ENCODE data around the gene C6orf89.

Gene C6orf89

GRCh38 chr6:36885461-36886401, at the start of gene C6orf89:
C6orf89 (plus strand) TSS chr6:36885952; CDS start chr6:36899445, 13,493 bp downstream.
- DNase-seq, result peak; percentile 58 to 99 (median 96)

DNA sequence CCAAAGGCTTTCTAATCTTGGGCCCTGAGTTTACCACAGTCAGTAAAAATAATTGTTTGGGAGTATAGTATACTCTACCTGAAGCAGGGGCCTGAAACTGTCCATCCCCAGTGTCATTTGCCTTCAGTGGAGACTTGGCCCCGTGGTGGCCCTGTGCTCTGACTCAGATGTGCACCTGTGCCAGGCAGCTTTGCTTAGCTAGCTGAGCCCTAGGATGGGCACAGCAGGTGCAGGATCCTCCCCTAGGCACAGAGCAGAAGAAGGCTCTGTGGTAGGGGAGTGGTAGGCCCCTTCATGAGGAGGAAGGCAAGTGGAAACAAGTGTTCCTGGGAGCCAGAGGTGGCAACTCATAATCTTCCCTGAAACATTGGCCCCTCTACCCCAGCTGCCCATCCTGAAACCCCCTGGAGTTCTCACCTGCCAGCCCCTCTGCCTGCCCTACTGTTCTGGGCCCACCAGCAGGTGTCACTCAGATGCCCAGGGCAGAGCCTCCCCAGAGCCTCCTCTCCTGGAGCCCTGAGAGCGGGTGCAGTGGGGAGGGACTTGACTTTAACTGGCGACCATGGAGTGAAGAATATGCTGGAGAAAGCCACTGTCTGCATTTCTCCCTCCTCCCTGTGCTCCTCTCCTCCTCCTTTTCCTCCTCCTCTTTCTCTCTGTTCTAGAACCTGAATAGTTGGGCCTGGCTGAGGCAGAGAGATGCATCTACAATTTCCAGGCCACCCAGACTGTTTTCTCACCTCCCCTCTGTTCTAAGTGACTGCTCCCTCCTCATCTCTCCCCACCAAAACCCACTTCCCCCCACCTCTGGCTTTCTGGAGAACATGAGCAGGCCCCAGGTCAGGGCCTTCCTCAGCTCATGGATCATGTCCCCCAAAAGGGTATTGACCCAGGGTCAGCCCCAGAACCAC, 49.4 kb upstream of the C6orf89 start:
- DNase-seq, result peak in 1 of 51 donors; percentile 49

DNA sequence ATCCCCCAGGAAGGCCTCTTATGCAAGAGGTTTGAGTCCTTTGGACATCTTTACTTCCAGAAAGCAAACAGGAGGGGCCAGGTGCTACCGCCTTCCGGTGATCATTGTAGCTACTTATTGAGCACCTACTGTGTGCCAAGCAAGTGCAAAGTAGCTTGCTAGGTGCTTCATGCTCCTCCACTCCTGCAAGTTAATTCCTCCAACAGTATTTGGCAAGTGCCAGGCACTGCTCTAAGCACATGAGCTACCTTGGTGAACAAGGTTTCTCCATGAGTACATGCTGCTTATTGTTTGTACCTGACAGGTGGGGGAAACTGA, 48.8 kb upstream of the C6orf89 start:
- DNase-seq, result no peak

DNA sequence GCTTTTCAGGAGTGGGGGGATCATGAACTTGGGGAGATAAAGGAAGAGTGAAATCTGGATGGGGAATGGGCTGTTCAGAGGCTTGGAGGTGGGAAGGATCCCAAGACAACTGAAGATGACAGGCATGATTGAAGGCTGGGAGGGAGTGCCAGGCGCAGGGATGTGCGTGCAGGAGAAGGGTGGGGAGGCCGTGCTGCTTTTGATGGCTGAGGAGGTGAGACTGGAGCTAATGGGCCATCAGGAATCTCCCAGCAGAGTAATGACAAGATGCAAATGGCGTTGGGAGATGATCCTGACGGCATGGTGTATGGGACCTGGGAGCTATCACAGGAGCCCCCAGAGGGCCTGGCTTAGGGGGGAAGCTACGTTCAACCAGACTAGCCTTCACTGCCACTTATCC, 48.1 kb upstream of the C6orf89 start:
- no peak for DNase-seq

DNA sequence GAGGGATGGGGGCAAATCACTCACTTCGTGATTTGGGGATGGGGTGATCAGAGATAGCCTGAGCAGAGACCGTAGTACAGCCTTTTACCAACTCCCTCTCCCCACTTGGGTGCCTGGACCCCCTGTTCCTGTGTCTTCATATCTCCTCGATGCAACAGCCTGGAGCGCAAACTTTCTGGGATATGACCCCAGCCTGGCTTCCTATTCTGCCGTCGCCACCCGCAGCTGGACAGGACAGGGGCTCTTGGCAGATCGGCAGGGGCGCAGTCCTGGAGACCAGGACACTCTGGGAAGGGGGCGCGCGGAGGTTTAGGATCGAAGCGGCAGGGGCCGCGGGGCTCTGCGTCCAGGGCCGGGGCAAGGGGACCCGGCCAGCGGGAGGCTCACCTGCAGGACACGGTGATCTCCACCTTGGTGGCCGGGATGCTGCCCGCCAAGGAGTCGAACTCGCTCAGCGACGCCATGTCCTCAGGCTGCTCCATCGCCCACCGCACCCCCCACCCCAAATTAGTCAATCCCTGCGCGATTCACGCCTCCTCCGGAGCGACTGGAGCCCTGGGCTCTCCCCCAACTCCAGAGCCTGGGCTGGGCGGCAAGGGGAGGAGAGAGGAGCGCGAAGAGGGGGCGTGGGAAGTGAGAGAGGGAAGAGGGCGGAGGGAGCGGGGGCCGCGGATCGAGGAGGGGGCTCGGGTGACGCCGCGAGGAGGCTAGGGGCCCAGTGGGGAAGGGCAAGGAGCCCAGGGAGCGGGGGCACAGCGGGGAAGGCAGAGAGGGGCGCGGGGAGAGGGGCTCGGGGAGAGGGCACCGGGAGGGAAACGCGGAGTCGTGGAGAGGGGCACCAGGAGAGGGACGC, 46.6 kb upstream of the C6orf89 start, which contains the start of gene CPNE5:
Gene CPNE5, minus strand, starts transcription at position 549 of the 853 bp plus-strand sequence. Its CDS starts 67 bp downstream, at position 482.
- DNase-seq, result peak in 10 of 51 donors; percentile 12 to 56 (median 26)

DNA sequence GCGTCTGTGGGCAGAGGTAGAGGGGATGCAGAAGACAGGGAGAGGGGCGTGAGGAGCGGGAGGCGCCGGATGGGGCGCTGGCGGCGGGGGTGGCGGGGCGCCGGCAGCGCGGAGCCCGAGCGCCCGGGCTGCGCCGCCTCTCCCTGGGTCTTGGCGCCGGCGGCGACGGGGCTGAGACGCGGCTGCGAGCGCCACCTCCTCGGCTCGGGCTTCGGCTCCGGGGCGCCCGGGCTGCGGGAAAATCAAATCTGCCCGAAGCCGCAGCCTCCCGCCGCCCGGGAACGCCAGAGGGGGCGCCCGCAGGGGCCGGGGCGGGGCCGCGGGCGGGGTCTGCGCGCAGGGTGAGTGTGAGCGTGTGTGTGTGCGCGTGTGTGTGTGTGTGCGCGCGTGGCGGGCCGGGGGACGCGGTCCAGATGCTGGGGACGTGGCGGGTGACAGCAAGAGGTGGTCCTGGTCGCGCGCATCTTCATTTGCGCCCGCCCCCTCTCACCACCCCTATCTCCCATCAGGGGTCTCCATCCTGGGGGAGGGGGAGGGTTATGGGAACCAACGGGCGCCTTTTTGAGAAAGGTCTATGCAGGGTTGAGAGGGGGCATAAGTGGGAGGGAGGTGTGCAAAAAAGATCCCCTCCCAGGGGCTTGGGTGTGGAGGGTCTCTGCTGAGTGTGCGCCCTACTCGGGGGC, 45.9 kb upstream of the C6orf89 start:
- DNase-seq, result peak in 19 of 51 donors; percentile 15 to 68 (median 32)

DNA sequence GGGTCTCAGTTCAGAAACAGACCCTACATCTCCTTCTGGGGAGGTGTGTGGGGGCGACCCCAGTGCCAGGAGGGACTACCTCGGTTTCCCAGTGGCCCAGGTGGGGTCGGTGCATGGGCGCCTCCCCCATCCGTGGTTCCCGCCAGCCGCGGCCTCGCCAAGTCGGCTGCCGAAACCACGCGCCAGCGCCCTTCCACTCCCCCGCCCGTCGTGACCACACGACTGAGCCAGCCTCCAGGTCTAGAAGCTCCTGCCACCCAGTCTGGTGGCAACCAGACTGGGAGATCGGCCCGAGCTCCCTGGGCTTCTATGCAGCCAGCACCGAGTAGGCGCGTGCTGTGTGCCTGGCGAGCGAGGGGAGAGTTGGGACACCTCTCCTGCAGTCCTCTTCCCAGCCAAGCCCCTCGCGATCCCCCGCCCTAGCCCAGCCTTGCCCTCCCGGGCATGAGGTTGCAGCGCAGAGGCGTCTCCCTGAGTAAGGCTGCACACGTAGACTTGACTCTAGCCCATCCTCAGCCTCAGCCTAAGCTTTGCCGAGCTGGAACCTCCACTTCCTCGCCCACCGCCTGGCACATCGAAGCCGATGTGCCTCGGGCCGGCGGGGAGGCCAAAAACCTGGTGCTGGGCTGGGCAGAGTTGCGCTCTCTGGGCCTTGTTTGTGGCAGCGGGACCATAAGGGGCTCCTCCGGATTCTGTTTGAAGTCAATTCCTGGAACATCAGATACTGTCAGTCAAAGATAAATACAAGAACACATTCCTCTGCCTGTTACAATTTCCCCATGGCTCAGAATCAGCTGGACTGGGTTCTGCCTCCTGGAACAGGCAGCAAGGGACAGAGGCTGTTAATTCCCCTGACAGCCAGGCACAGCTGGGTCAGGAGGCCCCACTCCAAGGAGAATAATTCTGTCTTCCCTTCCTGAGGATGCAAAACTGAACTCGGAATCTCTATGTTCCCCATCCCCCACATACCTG, 45.0 kb upstream of the C6orf89 start:
- DNase-seq, result peak in 7 of 51 donors; percentile 9 to 74 (median 27)

GRCh38 chr6:36841756-36842155, 44.0 kb upstream of the C6orf89 start:
- no peak for DNase-seq

- no peak for DNase-seq
Observed at GRCh38 chr6:36843170-36843569, 42.6 kb upstream of the C6orf89 start.

DNA sequence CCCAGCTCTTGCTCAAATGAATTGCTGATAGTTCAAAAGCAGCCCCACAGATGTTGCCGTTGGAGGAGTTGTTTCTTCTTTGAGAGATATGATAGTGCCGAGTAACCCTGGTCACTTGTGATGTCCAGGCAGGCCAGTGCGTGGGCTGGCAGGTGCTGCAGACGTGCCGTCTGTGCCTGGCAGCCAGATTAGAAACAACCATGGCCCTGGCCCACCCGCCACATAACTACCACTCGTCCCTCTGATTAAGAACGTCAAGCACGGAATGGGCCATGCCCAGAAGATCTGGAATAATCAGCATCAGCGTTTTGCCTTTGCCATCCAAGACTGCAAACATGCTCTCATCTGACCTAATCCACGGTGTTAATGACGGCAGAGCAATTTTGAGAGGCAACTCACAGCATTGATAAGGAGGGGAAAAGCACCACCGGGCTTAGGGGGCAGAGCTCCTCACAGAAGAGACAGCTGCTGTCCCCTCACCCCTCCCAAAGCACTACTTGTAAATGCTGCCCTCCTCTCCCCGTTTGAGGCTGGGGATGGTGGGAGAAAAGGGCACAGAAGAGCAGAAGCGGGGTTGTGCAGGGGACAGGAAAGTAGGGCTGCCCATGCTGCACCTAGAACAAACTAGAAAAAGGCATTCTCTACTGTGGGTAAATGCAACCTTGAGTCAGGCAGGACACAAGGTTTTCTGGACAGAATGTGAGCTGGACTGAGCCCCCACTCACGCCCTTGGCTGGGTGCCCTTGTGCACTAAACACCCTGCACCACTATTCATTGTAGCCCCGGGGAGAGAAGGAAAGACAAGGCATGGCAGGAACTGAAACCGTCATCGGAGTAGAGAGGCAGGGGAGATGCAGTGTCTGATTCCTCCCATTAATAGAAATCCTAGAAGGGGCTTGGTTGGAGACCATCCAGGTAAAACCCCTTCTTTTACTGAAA, 41.3 kb upstream of the C6orf89 start:
- no peak for DNase-seq

DNA sequence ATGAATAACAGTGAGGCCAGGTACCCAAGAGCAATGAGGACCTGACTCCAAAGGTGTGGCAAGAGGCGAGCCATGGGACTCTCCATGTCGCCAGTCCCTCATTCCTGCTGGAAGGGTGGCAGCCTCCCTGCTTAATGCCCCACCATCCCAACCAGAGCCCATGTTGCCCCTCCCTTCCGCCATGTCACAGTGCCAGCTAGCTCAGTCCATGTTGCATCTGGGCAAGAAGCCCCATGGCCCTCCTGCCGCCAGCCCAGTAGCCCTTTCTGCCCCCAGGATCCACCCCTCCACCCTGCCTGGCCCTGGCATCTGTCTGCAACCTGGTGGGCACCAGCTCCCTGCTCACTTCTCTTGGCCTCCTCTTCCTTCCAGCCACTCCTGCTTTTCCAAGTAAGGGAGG, 40.5 kb upstream of the C6orf89 start:
- no peak for DNase-seq

DNA sequence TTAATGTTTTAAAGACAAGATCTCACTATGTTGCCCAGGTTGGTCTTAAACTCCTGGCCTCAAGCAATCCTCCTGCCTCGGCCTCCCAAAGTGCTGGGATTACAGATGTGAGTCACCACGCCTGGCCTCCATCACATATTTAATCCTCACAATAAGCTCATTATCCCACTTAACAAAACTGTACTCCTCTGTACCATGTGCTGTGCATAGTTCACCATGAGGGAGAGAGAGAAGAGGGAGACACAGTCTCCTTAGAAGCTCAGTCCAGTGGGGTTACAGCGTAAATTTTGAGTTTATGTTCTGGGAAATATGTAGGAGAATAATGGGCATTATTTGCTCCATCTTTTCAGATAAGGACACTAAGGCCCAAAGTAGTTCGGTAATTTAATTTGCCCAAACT, 38.6 kb upstream of the C6orf89 start:
- DNase-seq, result no peak

DNA sequence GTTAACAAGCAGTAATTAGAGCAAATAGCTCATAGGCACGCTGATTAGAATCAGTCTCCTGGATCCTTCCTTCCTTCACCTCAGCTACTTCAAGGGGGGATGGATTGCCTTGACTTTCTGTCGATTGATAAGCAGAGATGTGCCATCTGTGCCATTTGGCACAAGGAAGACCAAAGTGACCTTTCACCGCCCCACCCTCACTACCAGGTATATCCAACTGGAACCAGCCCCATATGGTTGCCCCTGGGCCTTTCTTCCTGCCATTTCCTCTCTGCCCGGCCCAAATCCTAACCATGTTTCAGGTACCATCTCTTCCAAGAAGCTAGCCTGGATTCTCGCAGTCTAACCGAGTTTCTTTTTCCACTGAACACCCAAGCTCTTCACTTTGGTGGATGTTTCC, 37.8 kb upstream of the C6orf89 start:
- no peak for DNase-seq

DNA sequence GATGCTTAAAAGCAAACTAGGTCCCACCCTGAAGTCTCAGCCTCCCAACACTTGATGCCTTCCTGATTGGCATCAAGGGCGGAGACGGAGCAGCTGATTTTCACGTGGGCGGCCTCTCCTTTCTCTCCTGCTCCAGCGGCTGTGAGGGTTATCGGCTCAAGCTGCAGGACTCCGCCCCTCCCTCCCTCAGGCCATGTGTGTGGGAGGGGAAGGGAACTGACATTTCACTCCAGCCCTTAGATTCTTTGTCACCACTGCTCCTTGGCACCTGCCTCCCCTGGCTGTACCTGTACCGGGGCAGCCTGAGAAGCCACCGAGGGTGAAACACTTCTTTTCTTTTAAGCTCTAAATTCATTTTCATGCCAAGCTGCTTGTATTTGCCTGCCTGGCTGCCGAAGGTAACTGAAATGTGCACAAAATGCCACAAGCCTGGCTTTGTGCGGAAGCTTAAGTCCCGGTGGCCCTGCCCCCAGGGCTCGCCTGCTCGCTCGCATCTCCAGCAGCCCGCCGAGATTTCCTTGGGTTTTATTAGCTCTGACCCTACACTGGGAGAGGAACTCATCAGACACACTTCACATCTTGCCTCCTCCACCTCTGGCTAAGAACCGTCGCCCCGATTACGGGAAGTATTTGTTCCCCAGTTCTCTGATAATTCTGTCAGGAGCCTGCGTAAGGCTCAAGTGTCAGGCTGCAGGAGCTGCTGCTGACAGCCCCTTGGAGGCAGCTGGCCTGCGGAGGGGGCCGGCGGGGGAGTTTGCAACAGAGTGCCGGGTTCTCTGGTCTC, 36.9 kb upstream of the C6orf89 start:
- peak in 13 of 51 donors; percentile 14 to 47 (median 31) for DNase-seq

DNA sequence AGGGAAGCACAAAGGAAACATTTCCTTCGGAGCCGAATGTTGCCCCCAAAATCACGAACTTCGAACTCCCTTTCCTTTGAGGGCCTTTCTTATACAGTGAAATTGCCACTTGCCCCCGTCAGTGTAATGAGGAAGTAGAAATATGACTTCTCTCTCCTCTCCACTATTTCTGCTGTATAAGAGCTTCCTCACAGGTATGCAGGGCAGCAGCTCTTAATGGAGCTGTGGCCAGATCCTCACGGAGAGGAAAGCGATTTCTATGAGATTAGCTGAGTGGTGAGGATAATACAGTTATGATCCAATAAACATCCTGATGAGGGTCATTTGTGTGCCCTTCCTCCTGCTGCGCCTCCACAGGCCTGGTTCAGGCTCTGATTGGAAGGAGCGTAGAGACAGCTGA, 35.7 kb upstream of the C6orf89 start:
- no peak for DNase-seq

DNA sequence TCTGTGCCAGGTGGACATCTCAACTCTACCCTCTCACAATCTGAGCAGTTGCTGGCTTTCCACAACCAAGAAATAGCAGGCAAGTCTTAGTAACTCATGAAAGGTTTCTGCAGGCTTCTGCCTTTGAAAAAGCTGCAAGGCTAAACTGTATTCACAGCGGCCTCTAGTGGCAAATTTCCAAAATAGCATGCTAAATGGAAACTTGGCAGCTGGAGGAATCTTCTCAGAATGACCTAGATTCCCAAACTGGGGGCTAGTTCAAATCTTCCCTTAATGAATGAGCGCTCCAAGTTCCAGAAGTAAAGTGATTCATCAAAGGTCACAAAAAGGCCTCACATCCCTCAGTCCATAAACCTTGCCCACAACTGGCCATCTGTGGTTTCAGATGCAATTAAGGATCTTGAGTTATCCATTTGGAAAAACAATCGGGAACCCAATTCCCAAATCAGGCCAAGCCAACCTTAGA, 34.6 kb upstream of the C6orf89 start:
- DNase-seq, result peak in 32 of 51 donors; percentile 14 to 76 (median 46)

DNA sequence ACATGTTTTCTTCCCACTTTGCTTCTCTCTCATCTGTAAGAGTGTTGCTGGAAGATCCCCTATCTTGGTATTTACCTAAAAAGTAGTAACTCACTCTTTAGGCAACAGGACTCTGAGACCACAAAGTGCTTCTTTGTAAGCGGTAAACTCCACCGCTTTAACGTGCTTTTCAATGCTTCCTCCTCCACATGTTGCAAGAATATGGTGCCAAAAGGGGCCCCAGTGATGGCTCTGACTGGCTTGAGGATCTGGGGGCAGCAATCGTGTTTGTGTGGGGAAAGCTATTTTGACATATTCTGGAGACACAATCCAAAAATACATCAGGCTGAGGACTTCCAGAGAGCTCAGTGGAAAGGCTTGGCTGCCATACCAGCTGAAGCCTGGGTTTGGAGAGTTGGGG, 34.1 kb upstream of the C6orf89 start:
- no peak for DNase-seq
